SU-DHL-6 (cell line): ENCODE results near the gene CCDC102A.

ENCODE experiments used
- H2AFZ ChIP-seq: fragments of 200-600 bp; sonication (generic); 2 replicates; pipeline ENCODE4 v1.6.1; 2014; ENCODE audit warnings: low read depth, mild to moderate bottlenecking, moderate library complexity, mixed read lengths, antibody characterized with exemption, low read length; ENCODE audit not compliant: severe bottlenecking
- H3F3A ChIP-seq: fragments of 200-600 bp; shearing (Covaris generic); 2 replicates; pipeline ENCODE4 v1.6.0; 2016; ENCODE audit warnings: antibody characterized with exemption, mild to moderate bottlenecking; ENCODE audit not compliant: insufficient read depth
- H3K27ac ChIP-seq: fragments of 200-600 bp; sonication (generic); 2 replicates; pipeline ENCODE4 v1.5.1; 2016; ENCODE audit warnings: low read depth, mild to moderate bottlenecking, low read length, moderate library complexity, mixed read lengths
- H3K27me3 ChIP-seq: fragments of 200-600 bp; sonication (generic), shearing (Covaris generic); 2 replicates; pipeline ENCODE4 v1.6.0; 2014; ENCODE audit warnings: mild to moderate bottlenecking, low read length
- H3K36me3 ChIP-seq: fragments of 200-600 bp; sonication (generic); 2 replicates; pipeline ENCODE4 v1.6.1; 2014; ENCODE audit warnings: mild to moderate bottlenecking, low read length, mixed read lengths
- H3K4me2 ChIP-seq: fragments of 300-600, 200-600 bp; shearing (Covaris generic), sonication (generic); 2 replicates; pipeline ENCODE4 v1.6.0; 2014; ENCODE audit warnings: low read length, low read depth, mild to moderate bottlenecking; ENCODE audit not compliant: poor library complexity, severe bottlenecking
- H3K4me3 ChIP-seq: fragments of 200-600 bp; sonication (generic); 2 replicates; pipeline ENCODE4 v1.5.1; 2014; ENCODE audit warnings: antibody characterized with exemption, low read length, mild to moderate bottlenecking, mixed read lengths; ENCODE audit not compliant: insufficient read depth, poor library complexity, severe bottlenecking
- H3K79me2 ChIP-seq: fragments of 200-600 bp; sonication (generic); 2 replicates; pipeline ENCODE4 v1.6.1; 2014; ENCODE audit warnings: mild to moderate bottlenecking, low read length, moderate library complexity; ENCODE audit not compliant: insufficient read depth
- H3K9ac ChIP-seq: fragments of 200-600 bp; sonication (generic); 2 replicates; pipeline ENCODE4 v1.7.0; 2014; ENCODE audit warnings: mild to moderate bottlenecking, low read length
- H3K9me2 ChIP-seq: fragments of 200-600 bp; sonication (generic); replicated peaks from 2 replicates; pipeline ENCODE4 v1.6.1; 2014; ENCODE audit warnings: low read length; ENCODE audit not compliant: insufficient read depth
- H3K9me3 ChIP-seq: fragments of 200-600 bp; sonication (generic); 2 replicates; pipeline ENCODE4 v1.6.1; 2014; ENCODE audit warnings: low read length, mixed read lengths; ENCODE audit not compliant: insufficient read depth
- H4K20me1 ChIP-seq: fragments of 200-600 bp; sonication (generic); 2 replicates; pipeline ENCODE4 v1.6.1; 2014; ENCODE audit warnings: low read depth, mild to moderate bottlenecking, antibody characterized with exemption, low read length, moderate library complexity, mixed read lengths
- EZH2phosphoT487 ChIP-seq: fragments of 200-600 bp; sonication (generic), shearing (Covaris generic); conservative IDR thresholded peaks from 2 replicates; pipeline ENCODE4 v1.6.1; 2018; ENCODE audit warnings: mild to moderate bottlenecking, antibody characterized with exemption, low read length, moderate library complexity, mixed read lengths
- TF ChIP-seq, protein P1 (sequence below): fragments of 200-600 bp; sonication (generic); IDR thresholded peaks from one replicate; pipeline ENCODE4 v1.5.1; 2017; ENCODE audit warnings: antibody characterized with exemption, mild to moderate bottlenecking, low read length, moderate library complexity; ENCODE audit not compliant: insufficient read depth, poor library complexity, severe bottlenecking

CCDC102A gene

DNA sequence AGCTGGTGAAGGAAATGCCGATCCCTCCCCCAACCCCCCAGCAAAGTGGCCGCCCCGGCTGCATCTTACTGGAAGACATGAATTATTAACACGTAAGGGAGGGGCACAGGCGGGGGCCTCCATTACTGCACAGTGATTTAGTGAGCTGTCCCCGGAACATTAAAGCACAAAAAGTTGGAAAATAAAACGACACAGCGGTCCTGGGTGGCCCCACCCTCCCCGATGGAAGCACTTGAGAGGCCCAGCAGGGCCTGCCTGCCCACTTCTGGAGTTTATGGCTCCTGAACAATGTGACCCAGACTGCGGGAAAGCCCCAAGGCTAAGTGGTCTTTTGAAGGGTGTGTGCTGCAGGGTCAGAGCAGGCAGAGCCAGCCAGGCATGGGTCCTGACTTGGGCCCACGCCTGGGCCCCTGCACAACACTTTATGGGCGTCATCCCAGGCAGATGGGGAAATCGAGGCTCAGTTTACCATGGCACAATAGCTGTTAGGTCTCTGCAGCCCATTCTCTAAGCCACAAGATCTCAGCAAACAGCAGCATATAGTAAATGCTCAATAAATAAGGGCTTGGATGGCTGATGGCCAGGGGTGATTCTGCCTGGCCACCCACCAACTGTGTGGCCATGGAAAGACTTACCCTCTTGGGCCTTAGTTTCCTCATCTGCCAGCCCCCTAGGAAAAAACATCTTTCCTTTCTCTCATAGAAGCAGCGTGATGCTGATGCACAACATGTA lies 22.8 kb downstream of the CCDC102A start:
- TF ChIP-seq EZH2phosphoT487: no peak
- TF ChIP-seq, protein P1, sequence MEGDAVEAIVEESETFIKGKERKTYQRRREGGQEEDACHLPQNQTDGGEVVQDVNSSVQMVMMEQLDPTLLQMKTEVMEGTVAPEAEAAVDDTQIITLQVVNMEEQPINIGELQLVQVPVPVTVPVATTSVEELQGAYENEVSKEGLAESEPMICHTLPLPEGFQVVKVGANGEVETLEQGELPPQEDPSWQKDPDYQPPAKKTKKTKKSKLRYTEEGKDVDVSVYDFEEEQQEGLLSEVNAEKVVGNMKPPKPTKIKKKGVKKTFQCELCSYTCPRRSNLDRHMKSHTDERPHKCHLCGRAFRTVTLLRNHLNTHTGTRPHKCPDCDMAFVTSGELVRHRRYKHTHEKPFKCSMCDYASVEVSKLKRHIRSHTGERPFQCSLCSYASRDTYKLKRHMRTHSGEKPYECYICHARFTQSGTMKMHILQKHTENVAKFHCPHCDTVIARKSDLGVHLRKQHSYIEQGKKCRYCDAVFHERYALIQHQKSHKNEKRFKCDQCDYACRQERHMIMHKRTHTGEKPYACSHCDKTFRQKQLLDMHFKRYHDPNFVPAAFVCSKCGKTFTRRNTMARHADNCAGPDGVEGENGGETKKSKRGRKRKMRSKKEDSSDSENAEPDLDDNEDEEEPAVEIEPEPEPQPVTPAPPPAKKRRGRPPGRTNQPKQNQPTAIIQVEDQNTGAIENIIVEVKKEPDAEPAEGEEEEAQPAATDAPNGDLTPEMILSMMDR: no peak
- H3K27me3 ChIP-seq: no peaks in the 10 kb centered on the region
- H3F3A ChIP-seq: no peaks in the 10 kb centered on the region
- no peaks in the 10 kb centered on the region for H3K79me2 ChIP-seq
- H3K9me3 ChIP-seq: no peaks in the 10 kb centered on the region
- H3K4me3 ChIP-seq: no peak overlapping the region
- H4K20me1 ChIP-seq: no peaks in the 10 kb centered on the region
- no peak overlapping the region for H3K9ac ChIP-seq
- no peaks in the 10 kb centered on the region for H3K36me3 ChIP-seq
- no peak overlapping the region for H3K4me2 ChIP-seq
- no peaks in the 10 kb centered on the region for H3K9me2 ChIP-seq
- no peak overlapping the region for H2AFZ ChIP-seq
- no peak overlapping the region for H3K27ac ChIP-seq

DNA sequence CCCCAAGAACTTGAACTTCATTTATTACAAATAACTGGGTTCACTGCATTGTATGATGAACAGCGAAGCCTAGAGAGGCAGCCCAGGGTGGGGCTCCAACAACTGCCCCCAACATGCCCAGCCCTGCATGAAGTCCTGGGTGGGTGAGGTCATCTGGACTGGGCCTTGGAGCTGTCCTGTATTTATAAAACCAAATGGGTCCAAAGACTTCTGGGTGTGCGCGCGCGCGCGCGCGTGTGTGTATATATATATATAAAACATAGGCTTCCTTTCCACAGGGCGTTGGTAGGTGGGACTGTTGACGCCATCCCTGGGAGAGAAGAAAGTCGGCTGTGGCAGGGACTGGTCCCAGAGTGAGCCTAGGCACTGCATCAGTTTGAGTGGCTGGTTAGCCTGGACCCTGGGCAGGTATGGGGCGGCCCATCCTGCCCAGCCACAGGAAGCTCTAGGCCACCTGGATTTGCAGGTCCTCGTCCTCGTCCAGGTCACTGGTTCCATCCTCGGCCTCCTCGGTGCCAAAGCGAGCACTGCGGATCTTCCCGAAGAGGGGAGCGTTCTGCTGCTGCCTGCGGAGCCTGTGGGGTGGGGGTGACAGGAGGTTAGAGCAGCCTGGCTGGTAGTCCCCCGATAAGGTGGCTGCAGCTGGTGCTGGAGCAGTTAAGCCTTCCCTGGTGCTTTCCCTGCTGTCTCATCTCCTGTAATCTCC lies 23.9 kb downstream of the CCDC102A start:
- Histone ChIP-seq H3K27me3 (no peaks in the 10 kb centered on the region), H3K79me2 (no peaks in the 10 kb centered on the region), H3K4me3 (no peak overlapping the region), H3F3A (no peaks in the 10 kb centered on the region), H2AFZ (no peak overlapping the region), H3K4me2 (no peak overlapping the region), H3K9me2 (no peaks in the 10 kb centered on the region), H4K20me1 (no peaks in the 10 kb centered on the region), H3K9me3 (no peaks in the 10 kb centered on the region), H3K9ac (no peak overlapping the region), H3K27ac (no peak overlapping the region), H3K36me3 (no peaks in the 10 kb centered on the region)
- TF ChIP-seq, protein P1: no peak
- no peak for TF ChIP-seq EZH2phosphoT487

DNA sequence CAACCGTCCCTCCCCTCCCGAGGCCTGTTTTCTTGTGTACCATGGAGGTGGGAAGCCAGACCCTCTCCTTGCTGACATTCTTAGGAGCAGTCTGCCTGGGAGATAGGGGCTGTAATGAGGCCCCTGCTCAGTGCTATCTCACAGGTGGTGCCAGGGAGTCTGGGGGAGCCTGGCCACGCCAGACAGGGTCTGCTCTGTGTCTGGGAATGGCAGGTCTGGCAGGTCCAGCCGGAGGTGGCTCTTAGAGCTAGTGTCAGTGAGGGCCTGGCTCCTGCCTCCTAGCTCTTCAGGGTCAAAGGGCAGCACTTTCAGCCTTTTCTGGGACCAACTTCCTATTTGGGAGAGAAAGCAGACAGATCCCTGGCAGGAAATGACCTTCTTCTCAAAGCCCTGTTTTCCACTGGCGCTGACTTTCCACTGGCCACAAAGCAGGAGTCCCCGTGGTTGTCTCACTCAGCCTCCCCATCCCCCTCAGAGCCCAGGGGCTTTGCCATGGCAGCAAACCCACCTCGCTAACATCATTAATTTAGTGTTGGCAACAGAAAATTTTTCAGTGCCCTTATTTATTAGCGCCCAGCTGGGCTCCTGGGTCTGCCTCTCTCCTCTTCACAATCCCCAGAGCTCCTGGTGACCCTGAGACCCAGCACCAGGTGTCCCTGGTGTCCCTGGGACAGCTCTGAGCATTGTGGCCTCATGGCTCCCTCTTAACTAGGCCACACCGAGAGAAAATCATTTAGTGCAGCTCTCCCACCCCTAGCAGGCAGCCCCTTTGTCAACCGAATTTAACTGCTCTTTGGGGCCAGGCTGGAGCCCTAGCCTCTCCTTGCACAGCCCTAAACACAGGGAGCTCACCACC lies 26.1 kb downstream of the CCDC102A start:
- H3K79me2 ChIP-seq: no peaks in the 10 kb centered on the region
- no peak overlapping the region for H3K4me2 ChIP-seq
- no peak overlapping the region for H3K4me3 ChIP-seq
- H3K9me3 ChIP-seq: no peaks in the 10 kb centered on the region
- H3K27ac ChIP-seq: no peak overlapping the region
- H3K27me3 ChIP-seq: no peaks in the 10 kb centered on the region
- H3K9ac ChIP-seq: no peak overlapping the region
- H4K20me1 ChIP-seq: no peaks in the 10 kb centered on the region
- H3F3A ChIP-seq: no peaks in the 10 kb centered on the region
- no peaks in the 10 kb centered on the region for H3K9me2 ChIP-seq
- H2AFZ ChIP-seq: no peak overlapping the region
- H3K36me3 ChIP-seq: no peaks in the 10 kb centered on the region
- TF ChIP-seq EZH2phosphoT487: no peak
- TF ChIP-seq, protein P1: no peak
